Vagina (tissue), 2 donors: ENCODE data around the gene DLGAP5. TPM values are rescaled to one million over a fixed set of nuclear protein-coding genes. Genes with fewer than 3 reads are reported as not detected.
A peak's percentile ranks its signal among the peaks of the same experiment; 100 is the strongest.

Source experiments
- DNase-seq, 2 donors: peaks; one replicate each; pipeline ENCODE4 v3.0.0-alpha.2; 2017; ENCODE audit errors: extremely low spot score in 2 of 2
- H3K27ac ChIP-seq: fragments of 200-600 bp; sonication (generic); one replicate; pipeline ENCODE4 v1.5.1; 2019
- H3K27me3 ChIP-seq: fragments of 200-600 bp; sonication (generic); one replicate; pipeline ENCODE4 v1.5.1; 2019
- H3K36me3 ChIP-seq, 2 donors: fragments of 200-600 bp; sonication (generic); one replicate each; pipeline ENCODE4 v1.5.1; 2017 to 2019
- H3K4me1 ChIP-seq: fragments of 200-600 bp; sonication (generic); one replicate; pipeline ENCODE4 v1.5.1; 2019
- H3K4me3 ChIP-seq, 2 donors: fragments of 200-600 bp; sonication (generic); 1 replicate in 1 of 2; 2 replicates in 1 of 2; pipeline ENCODE4 v1.5.1; 2016 to 2019
- H3K9me3 ChIP-seq: fragments of 200-600 bp; sonication (generic); one replicate; pipeline ENCODE4 v1.5.1; 2019
- POLR2A ChIP-seq, 2 donors: fragments of 450-650 bp; IDR thresholded peaks; one replicate each; pipeline ENCODE4 v1.6.1; 2017; ENCODE audit warnings: antibody characterized with exemption in 2 of 2, mild to moderate bottlenecking in 2 of 2, moderate library complexity in 2 of 2
- POLR2AphosphoS5 ChIP-seq, 2 donors: sonication (generic); formaldehyde crosslinking; IDR thresholded peaks; one replicate each; pipeline ENCODE4 v1.9.0; 2017; ENCODE audit warnings: antibody characterized with exemption in 2 of 2, mild to moderate bottlenecking in 2 of 2, low read depth in 1 of 2; ENCODE audit not compliant: insufficient read depth in 1 of 2
- intact Hi-C: fragments of 100-400 bp; cut with DNase I; formaldehyde crosslinking; loops from one replicate; pipeline ENCODE4 v1.15.1; 2023
- total RNA-seq: library from RNA; depleted of rRNA; stranded (reverse); fragments of >200 nt; gene quantifications from one replicate; pipeline ENCODE4 v1.2.3, GENCODE V29; 2016
- TF ChIP-seq, protein P1 (sequence below), 3 experiments: fragments of 450-650 bp in 2 of 3; fragments of 200-600 bp in 1 of 3; sonication (generic) in 1 of 3; IDR thresholded peaks; one replicate each; pipeline ENCODE4 v1.5.1; 2017 to 2019; ENCODE audit warnings: antibody characterized with exemption in 3 of 3, mild to moderate bottlenecking in 2 of 3, moderate library complexity in 2 of 3

DLGAP5 gene
- total RNA-seq, 1 donor from 2014 or later = 2.2 TPM

GRCh38 chr14:55115861-55116245 lies 75.5 kb downstream of the DLGAP5 start:
- DNase-seq = no peak
- Histone ChIP-seq H3K4me1 (peaks cover 34% of the 10 kb centered on the region), H3K27me3 (no peaks in the 10 kb centered on the region), H3K9me3 (no peaks in the 10 kb centered on the region), H3K4me3 (no peak overlapping the region), H3K27ac (no peak overlapping the region), H3K36me3 (no peaks in the 10 kb centered on the region)
- intact Hi-C loops = no loop called here
- TF ChIP-seq POLR2A (IDR thresholded peaks at IDR 0.05) (no peak), POLR2AphosphoS5 (IDR thresholded peaks at IDR 0.05; ENCODE audit: insufficient read depth in 1 of 2, low read depth in 1 of 2) (no peak)
- TF ChIP-seq, protein P1, sequence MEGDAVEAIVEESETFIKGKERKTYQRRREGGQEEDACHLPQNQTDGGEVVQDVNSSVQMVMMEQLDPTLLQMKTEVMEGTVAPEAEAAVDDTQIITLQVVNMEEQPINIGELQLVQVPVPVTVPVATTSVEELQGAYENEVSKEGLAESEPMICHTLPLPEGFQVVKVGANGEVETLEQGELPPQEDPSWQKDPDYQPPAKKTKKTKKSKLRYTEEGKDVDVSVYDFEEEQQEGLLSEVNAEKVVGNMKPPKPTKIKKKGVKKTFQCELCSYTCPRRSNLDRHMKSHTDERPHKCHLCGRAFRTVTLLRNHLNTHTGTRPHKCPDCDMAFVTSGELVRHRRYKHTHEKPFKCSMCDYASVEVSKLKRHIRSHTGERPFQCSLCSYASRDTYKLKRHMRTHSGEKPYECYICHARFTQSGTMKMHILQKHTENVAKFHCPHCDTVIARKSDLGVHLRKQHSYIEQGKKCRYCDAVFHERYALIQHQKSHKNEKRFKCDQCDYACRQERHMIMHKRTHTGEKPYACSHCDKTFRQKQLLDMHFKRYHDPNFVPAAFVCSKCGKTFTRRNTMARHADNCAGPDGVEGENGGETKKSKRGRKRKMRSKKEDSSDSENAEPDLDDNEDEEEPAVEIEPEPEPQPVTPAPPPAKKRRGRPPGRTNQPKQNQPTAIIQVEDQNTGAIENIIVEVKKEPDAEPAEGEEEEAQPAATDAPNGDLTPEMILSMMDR (IDR thresholded peaks at IDR 0.05) = no peak

- Histone ChIP-seq H3K4me1 (peaks cover 30% of the 10 kb centered on the region), H3K36me3 (no peaks in the 10 kb centered on the region), H3K4me3 (no peak overlapping the region), H3K9me3 (no peaks in the 10 kb centered on the region), H3K27me3 (no peaks in the 10 kb centered on the region), H3K27ac (no peak overlapping the region)
- intact Hi-C loops = no loop called here
- TF ChIP-seq POLR2A (IDR thresholded peaks at IDR 0.05) (no peak), POLR2AphosphoS5 (IDR thresholded peaks at IDR 0.05; ENCODE audit: insufficient read depth in 1 of 2, low read depth in 1 of 2) (no peak)
- TF ChIP-seq, protein P1 (IDR thresholded peaks at IDR 0.05) = no peak
- DNase-seq = no peak
Measured at GRCh38 chr14:55115460-55115859, 75.9 kb downstream of the DLGAP5 start.

GRCh38 chr14:55114720-55115119 lies 76.7 kb downstream of the DLGAP5 start:
- no peak overlapping the region for H3K27ac ChIP-seq
- H3K4me3 ChIP-seq = no peak overlapping the region
- H3K4me1 ChIP-seq = peaks cover 23% of the 10 kb centered on the region
- TF ChIP-seq POLR2AphosphoS5 (IDR thresholded peaks at IDR 0.05; ENCODE audit: insufficient read depth in 1 of 2, low read depth in 1 of 2) (no peak), POLR2A (IDR thresholded peaks at IDR 0.05) (no peak)
- TF ChIP-seq, protein P1 (IDR thresholded peaks at IDR 0.05) = no peak
- no peak for DNase-seq
- no peaks in the 10 kb centered on the region for H3K9me3 ChIP-seq
- no peaks in the 10 kb centered on the region for H3K36me3 ChIP-seq
- no peaks in the 10 kb centered on the region for H3K27me3 ChIP-seq
- intact Hi-C loops = no loop called here

GRCh38 chr14:55111122-55111708 lies 80.2 kb downstream of the DLGAP5 start:
- Histone ChIP-seq H3K36me3 (no peaks in the 10 kb centered on the region), H3K9me3 (no peaks in the 10 kb centered on the region), H3K27me3 (no peaks in the 10 kb centered on the region), H3K27ac (no peak overlapping the region), H3K4me1 (peaks cover 31% of the 10 kb centered on the region), H3K4me3 (no peak overlapping the region)
- DNase-seq = no peak
- intact Hi-C loops = no loop called here
- no peak for TF ChIP-seq POLR2AphosphoS5 (IDR thresholded peaks at IDR 0.05; ENCODE audit: insufficient read depth in 1 of 2, low read depth in 1 of 2)
- no peak for TF ChIP-seq POLR2A (IDR thresholded peaks at IDR 0.05)
- TF ChIP-seq, protein P1 (IDR thresholded peaks at IDR 0.05) = no peak

- Histone ChIP-seq H3K4me3 (no peak overlapping the region), H3K4me1 (peaks cover 41% of the 10 kb centered on the region)
- TF ChIP-seq, protein P1 (IDR thresholded peaks at IDR 0.05) = no peak
- TF ChIP-seq POLR2A (IDR thresholded peaks at IDR 0.05) (no peak), POLR2AphosphoS5 (IDR thresholded peaks at IDR 0.05; ENCODE audit: insufficient read depth in 1 of 2, low read depth in 1 of 2) (no peak)
Measured at GRCh38 chr14:55109836-55110235, 81.5 kb downstream of the DLGAP5 start.

More at GRCh38 chr14:55109836-55110235, 81.5 kb downstream of the DLGAP5 start:
- Histone ChIP-seq H3K9me3 (no peaks in the 10 kb centered on the region), H3K27me3 (no peaks in the 10 kb centered on the region), H3K27ac (peak overlapping the region; percentile 98), H3K36me3 (no peaks in the 10 kb centered on the region)
- DNase-seq = no peak
- intact Hi-C loops = no loop called here
